ENCODE data around the gene POLR3C. TPM values are rescaled to one million over a fixed set of nuclear protein-coding genes. Genes with fewer than 3 reads are reported as not detected.
A peak's percentile ranks its signal among the peaks of the same experiment; 100 is the strongest.

POLR3C gene
- total and polyA plus RNA-seq, 2 of the 4 experiments (the other 2 are of a cell fraction): 47.0 to 94.1 TPM

DNA sequence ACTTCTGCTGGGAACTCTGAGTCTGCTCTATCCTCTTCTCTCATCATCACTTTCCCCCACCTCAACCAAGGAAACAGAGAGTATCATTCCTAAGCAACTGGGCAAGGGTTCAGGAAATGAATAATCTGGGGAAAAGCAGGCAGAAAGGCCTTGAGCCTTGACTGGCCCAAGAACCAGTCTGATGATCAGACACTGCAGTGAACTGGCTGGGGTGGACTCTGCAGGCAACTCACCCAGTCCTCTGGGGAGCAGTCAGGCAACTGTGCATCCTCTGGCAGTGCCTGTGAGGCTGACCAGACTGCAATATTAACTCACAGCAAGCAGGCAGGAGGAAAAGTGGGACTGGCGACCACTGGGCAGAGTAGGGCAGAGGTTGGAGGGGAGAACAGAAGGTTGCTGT lies 60.7 kb downstream of the POLR3C start:
- no peaks in the 10 kb centered on the region for H3K79me1 ChIP-seq (ENCODE audit: low read depth in 1 of 2, low read length in 2 of 2)
- DNase-seq (peak; percentile 65), ATAC-seq (ENCODE audit: low read depth) (no peak)
- no peak overlapping the region for H2AK9ac ChIP-seq (replicated peaks; ENCODE audit: low read depth, low read length, poor library complexity)
- no peak overlapping the region for H4K8ac ChIP-seq (ENCODE audit: low read depth in 2 of 2, low read length in 2 of 2)
- 60% methylated on average over 1 of the region's 1 CpG; no CpG with 5 or more reads in 1 of the 2 experiments for WGBS, 2 experiments (ENCODE audit: extremely low coverage in 2 of 2, insufficient read length in 1 of 2)
- H3K36me3 ChIP-seq (ENCODE audit: control insufficient read depth, insufficient read depth, low read length): no peaks in the 10 kb centered on the region
- 0 out of 2 replicates have a peak overlapping the region, but pooled peaks have one; percentile 3 for H3K23ac ChIP-seq (ENCODE audit: low read depth, low read length)
- CTCF ChIA-PET: no interaction called here
- no peak overlapping the region for H4K5ac ChIP-seq (ENCODE audit: low read depth, low read length)
- H2BK15ac ChIP-seq (ENCODE audit: low read depth, low read length): no peak overlapping the region
- no peak overlapping the region for H2BK5ac ChIP-seq (ENCODE audit: low read depth, low read length, poor library complexity, severe bottlenecking)
- POLR2A ChIA-PET (ENCODE audit: unreplicated experiment): interaction anchor here (0.8 kb wide), 1 partner anchor 26 kb away, joined by 5 read pairs; no protein-coding TSS in a partner anchor
- no peak overlapping the region for H2BK120ac ChIP-seq (ENCODE audit: low read depth, low read length)
- no peak overlapping the region for H2AK5ac ChIP-seq (ENCODE audit: low read depth, low read length)
- H3K4me2 ChIP-seq (ENCODE audit: low read depth, low read length): no peak overlapping the region
- TF ChIP-seq, protein P1, sequence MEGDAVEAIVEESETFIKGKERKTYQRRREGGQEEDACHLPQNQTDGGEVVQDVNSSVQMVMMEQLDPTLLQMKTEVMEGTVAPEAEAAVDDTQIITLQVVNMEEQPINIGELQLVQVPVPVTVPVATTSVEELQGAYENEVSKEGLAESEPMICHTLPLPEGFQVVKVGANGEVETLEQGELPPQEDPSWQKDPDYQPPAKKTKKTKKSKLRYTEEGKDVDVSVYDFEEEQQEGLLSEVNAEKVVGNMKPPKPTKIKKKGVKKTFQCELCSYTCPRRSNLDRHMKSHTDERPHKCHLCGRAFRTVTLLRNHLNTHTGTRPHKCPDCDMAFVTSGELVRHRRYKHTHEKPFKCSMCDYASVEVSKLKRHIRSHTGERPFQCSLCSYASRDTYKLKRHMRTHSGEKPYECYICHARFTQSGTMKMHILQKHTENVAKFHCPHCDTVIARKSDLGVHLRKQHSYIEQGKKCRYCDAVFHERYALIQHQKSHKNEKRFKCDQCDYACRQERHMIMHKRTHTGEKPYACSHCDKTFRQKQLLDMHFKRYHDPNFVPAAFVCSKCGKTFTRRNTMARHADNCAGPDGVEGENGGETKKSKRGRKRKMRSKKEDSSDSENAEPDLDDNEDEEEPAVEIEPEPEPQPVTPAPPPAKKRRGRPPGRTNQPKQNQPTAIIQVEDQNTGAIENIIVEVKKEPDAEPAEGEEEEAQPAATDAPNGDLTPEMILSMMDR (conservative IDR thresholded peaks at IDR 0.05; ENCODE audit: low read depth, low read length): no peak
- TF ChIP-seq MAZ (IDR thresholded peaks at IDR 0.05; ENCODE audit: borderline replicate concordance, low read depth, low read length): no peak
- TF ChIP-seq SMC3 (IDR thresholded peaks at IDR 0.05; ENCODE audit: low read depth, low read length): no peak
- no peak for TF ChIP-seq CHD1 (IDR thresholded peaks at IDR 0.05; ENCODE audit: low read depth, low read length)
- TF ChIP-seq, protein P2, sequence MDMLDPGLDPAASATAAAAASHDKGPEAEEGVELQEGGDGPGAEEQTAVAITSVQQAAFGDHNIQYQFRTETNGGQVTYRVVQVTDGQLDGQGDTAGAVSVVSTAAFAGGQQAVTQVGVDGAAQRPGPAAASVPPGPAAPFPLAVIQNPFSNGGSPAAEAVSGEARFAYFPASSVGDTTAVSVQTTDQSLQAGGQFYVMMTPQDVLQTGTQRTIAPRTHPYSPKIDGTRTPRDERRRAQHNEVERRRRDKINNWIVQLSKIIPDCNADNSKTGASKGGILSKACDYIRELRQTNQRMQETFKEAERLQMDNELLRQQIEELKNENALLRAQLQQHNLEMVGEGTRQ (IDR thresholded peaks at IDR 0.05; ENCODE audit: low read depth, low read length): no peak
- TF ChIP-seq RCOR1 (IDR thresholded peaks at IDR 0.05; ENCODE audit: insufficient replicate concordance, low read length): no peak
- TF ChIP-seq CEBPB (IDR thresholded peaks at IDR 0.05; ENCODE audit: low read depth, low read length): no peak
- TF ChIP-seq MXI1 (IDR thresholded peaks at IDR 0.05; ENCODE audit: borderline replicate concordance, low read depth, low read length): no peak
- H3K9ac ChIP-seq (ENCODE audit: low read depth, low read length): no peak overlapping the region
- intact Hi-C loops (cut with micrococcal nuclease): no loop called here
- H3K9me3 ChIP-seq (ENCODE audit: control insufficient read depth, insufficient read depth, low read length): no peaks in the 10 kb centered on the region
- H2AFZ ChIP-seq (replicated peaks; ENCODE audit: low read length, poor library complexity): peak overlapping the region; percentile 45
- no peak overlapping the region for H3K4ac ChIP-seq (ENCODE audit: low read depth, low read length)
- dilution Hi-C loops (cut with HindIII; ENCODE audit: low sequenced_read_pairs, unreplicated experiment): no loop called here
- H3K18ac ChIP-seq (ENCODE audit: low read depth, low read length): no peak overlapping the region
- H3K4me3 ChIP-seq (ENCODE audit: insufficient read depth, low read depth, low read length): no peak overlapping the region
- no peak overlapping the region for H3K27ac ChIP-seq (ENCODE audit: insufficient read depth, low read length)
- H3K14ac ChIP-seq (replicated peaks; ENCODE audit: low read depth, low read length): no peak overlapping the region
- H4K20me1 ChIP-seq (ENCODE audit: insufficient read depth, low read length): no peaks in the 10 kb centered on the region
- peaks cover 5% of the 10 kb centered on the region; the same call in 1 of the 2 replicates for H3K27me3 ChIP-seq (ENCODE audit: control insufficient read depth, insufficient read depth, low read length)
- H3K4me1 ChIP-seq (ENCODE audit: control insufficient read depth, insufficient read depth, low read length): 0 out of 2 replicates have a peak, but pooled peaks cover 3% of the 10 kb centered on the region
- no peak overlapping the region for H4K91ac ChIP-seq (ENCODE audit: insufficient read depth, low read depth, low read length)
- H3K56ac ChIP-seq (ENCODE audit: extremely low read depth, insufficient read depth, low read length): no peak overlapping the region
- H2BK20ac ChIP-seq (ENCODE audit: low read depth, low read length): no peak overlapping the region
- in situ Hi-C loops (cut with MboI; ENCODE audit: low sequenced_read_pairs): no loop called here
- BruUV-seq (replicated peaks): no TSS peak
- 0 out of 2 replicates have a peak, but pooled peaks cover 3% of the 10 kb centered on the region for H3K9me1 ChIP-seq (ENCODE audit: insufficient read depth, low read length)
